GM12865 (cell line): ENCODE data around the gene TYW1.
A peak's percentile ranks its signal among the peaks of the same experiment; 100 is the strongest.
"Not testable (repeated sequence)": the region's sequence is repeated elsewhere in the genome, so short reads cannot be mapped to it uniquely, and the experiment has no call there.

Experiments used
- DNase-seq: peaks from one replicate; pipeline ENCODE4 v3.0.0; 2010; ENCODE audit warnings: low read depth
- H3K4me3 ChIP-seq: 2 replicates; pipeline ENCODE4 v1.5.1; 2011; ENCODE audit warnings: mild to moderate bottlenecking, low read depth, low read length, control low read depth
- CTCF ChIP-seq: IDR thresholded peaks from 2 replicates; pipeline ENCODE4 v1.5.1; 2011; ENCODE audit warnings: low read length, control low read depth, low read depth, inconsistent platforms; ENCODE audit not compliant: insufficient read depth; ENCODE audit errors: missing control alignments

TYW1 gene

GRCh38 chr7:67171151-67171550 is 174.5 kb downstream of the TYW1 start:
- DNase-seq = peak; percentile 40
- H3K4me3 ChIP-seq = peak overlapping the region; percentile 39; the same call in 1 of the 2 replicates

- not testable (repeated sequence) for DNase-seq
These were observed 180.1 kb downstream of the TYW1 start for GRCh38 chr7:67176730-67177129.

GRCh38 chr7:67178915-67179688 is 182.5 kb downstream of the TYW1 start:
- DNase-seq = peak; percentile 35
- not testable (repeated sequence) for H3K4me3 ChIP-seq

More at GRCh38 chr7:67176730-67177129, 180.1 kb downstream of the TYW1 start:
- H3K4me3 ChIP-seq = not testable (repeated sequence)
- TF ChIP-seq CTCF = peak; percentile 15

- DNase-seq, H3K4me3 ChIP-seq: not testable (repeated sequence)
These were observed 186.5 kb downstream of the TYW1 start for GRCh38 chr7:67182956-67183750.

- peak; percentile 59 for DNase-seq
- H3K4me3 ChIP-seq = peak overlapping the region; percentile 8; the same call in 1 of the 2 replicates
These were observed 188.5 kb downstream of the TYW1 start for GRCh38 chr7:67184912-67185659.

- DNase-seq = not testable (repeated sequence)
These were observed 189.1 kb downstream of the TYW1 start for GRCh38 chr7:67185660-67186129.

GRCh38 chr7:67189160-67189559 is 192.5 kb downstream of the TYW1 start:
- DNase-seq, H3K4me3 ChIP-seq: not testable (repeated sequence)

More at GRCh38 chr7:67185660-67186129, 189.1 kb downstream of the TYW1 start:
- 0 out of 2 replicates have a peak overlapping the region, but pooled peaks have one; percentile 8 for H3K4me3 ChIP-seq

GRCh38 chr7:67189801-67190465 is 193.3 kb downstream of the TYW1 start:
- not testable (repeated sequence) for H3K4me3 ChIP-seq, DNase-seq

- not testable (repeated sequence) for DNase-seq, H3K4me3 ChIP-seq
These were observed 194.5 kb downstream of the TYW1 start for GRCh38 chr7:67191002-67191720.

GRCh38 chr7:67192123-67192702 is 195.6 kb downstream of the TYW1 start:
- not testable (repeated sequence) for H3K4me3 ChIP-seq, DNase-seq

GRCh38 chr7:67192889-67193613 is 196.4 kb downstream of the TYW1 start:
- H3K4me3 ChIP-seq, DNase-seq: not testable (repeated sequence)

GRCh38 chr7:67196176-67196575 is 199.5 kb downstream of the TYW1 start:
- DNase-seq, H3K4me3 ChIP-seq: not testable (repeated sequence)

- DNase-seq = not testable (repeated sequence)
These were observed 202.4 kb downstream of the TYW1 start for GRCh38 chr7:67198865-67199526.

GRCh38 chr7:67205772-67206171 is 209.1 kb downstream of the TYW1 start:
- not testable (repeated sequence) for H3K4me3 ChIP-seq, DNase-seq

More at GRCh38 chr7:67198865-67199526, 202.4 kb downstream of the TYW1 start:
- not testable (repeated sequence) for H3K4me3 ChIP-seq
